Stimulated activated CD8-positive, alpha-beta memory T cell treated with anti-CD3 and anti-CD28 coated beads, Interleukin-12 subunit alpha, Interleukin-12 subunit beta, amount 100 ng/mL, for 4 hours (primary cell): ENCODE results near the gene ASCL2.

Experiments used
- DNase-seq: peaks from one replicate; pipeline ENCODE4 v3.0.0-alpha.2; 2020; ENCODE audit warnings: low read depth

Gene ASCL2, protein sequence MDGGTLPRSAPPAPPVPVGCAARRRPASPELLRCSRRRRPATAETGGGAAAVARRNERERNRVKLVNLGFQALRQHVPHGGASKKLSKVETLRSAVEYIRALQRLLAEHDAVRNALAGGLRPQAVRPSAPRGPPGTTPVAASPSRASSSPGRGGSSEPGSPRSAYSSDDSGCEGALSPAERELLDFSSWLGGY

DNA sequence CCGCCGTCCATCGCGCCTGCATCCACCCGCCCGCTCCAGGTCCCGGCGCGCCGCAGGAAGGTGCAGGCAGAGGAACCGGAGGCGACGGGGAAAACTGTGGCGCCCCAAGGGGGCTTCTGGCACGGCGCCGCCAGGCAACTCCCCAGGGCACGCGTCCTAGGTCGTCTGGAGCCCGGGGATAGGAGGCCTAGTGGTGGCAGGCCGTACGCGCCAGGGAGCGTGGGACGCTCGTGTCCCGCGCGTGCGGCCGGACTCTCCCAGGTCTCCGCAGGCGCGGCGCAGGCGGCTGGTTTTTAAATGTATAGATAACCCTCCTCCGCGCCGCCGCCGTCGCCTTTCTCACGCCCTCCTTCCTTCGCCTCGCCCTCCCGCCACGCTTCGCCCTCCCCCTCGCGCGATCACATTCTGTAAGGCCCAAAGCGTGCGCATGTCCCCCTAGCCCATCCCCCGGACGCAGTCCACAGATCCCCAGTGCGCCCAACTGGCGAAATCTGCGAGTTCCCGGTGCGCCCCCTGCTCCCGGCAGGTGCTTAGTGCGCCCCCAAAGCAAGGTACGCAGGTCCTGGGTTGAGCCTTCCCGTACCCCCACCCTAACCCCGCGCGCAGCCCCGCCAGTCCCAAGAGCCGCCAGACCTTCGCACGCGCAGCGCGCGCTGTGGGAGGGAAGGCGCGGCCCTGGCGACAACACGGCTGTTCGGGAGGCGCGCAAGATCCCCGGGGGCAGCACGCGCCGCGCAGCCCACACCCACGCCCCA lies at the start of gene ASCL2:
Gene ASCL2 (minus strand): TSS at position 267 of the 755 bp plus-strand sequence. CDS start 256 bp downstream, at position 11.
- DNase-seq: no peak

DNA sequence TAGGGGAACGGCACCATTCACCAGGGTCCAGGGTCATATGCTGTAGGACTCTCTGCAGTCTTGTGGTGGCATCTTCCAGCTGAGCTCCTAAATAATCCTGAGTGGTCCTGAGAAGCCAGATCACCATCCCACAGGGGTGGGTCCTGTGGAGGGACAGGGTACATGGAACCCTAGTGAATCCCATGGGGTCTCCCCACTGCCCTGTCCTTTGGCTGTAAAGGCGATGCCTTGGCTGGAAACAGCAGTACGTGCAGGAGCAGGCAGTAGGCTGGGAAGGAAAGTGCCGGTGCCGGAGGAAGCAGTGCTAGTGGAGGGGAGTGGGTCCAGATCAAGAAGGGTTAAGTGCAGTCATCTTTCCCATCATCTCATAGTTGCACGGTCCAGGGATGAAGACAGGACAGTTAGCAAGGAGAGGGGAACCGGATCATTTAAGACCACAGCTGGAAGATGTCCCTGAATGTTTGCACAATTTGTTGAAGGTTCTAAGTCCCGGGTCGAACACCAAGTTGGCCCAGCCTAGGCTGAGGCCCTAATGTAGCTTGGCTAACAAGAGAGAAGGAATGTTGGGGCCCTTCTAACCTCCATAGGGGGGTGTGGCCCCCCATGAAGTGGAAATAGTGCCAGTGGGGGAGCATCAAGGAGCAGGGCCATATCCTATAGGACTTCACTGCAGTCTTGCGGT lies 49.5 kb upstream of the ASCL2 start:
- no peak for DNase-seq

DNA sequence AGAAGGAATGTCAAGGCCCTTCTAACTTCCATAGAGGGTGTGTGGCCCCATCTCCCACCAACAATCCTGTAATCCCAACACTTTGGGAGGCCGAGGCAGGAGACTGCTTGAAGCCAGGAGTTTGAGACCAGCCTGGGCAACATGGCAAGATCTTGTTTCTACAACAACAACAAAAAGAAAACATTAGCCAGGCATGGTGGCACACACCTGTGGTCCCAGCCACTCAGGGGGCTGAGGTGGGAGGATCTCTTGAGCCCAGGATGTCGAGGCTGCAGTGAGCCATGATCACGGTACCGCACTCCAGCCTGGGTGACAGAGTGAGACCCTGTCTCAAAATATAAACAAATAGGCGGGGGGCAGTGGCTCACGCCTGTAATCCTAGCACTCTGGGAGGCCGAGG lies 48.3 kb upstream of the ASCL2 start:
- DNase-seq: no peak

DNA sequence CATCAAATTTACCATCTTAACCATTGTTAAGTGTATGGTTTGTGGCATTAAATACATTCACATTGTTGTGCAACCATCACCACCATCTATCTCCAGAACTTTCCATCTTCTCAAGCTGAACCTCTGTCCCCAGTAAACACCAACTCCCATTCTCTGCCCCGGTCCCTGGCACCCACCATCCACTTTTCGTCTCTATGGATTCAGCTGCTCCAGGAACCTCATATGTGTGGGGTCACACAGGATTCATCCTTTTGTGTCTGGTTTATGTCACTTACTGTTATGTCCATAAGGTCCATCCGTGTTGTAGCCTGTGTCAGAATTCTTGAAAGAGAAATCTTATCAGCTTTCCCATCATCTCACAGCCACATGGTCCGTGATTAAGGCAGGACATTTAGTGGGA lies 47.7 kb upstream of the ASCL2 start:
- no peak for DNase-seq

DNA sequence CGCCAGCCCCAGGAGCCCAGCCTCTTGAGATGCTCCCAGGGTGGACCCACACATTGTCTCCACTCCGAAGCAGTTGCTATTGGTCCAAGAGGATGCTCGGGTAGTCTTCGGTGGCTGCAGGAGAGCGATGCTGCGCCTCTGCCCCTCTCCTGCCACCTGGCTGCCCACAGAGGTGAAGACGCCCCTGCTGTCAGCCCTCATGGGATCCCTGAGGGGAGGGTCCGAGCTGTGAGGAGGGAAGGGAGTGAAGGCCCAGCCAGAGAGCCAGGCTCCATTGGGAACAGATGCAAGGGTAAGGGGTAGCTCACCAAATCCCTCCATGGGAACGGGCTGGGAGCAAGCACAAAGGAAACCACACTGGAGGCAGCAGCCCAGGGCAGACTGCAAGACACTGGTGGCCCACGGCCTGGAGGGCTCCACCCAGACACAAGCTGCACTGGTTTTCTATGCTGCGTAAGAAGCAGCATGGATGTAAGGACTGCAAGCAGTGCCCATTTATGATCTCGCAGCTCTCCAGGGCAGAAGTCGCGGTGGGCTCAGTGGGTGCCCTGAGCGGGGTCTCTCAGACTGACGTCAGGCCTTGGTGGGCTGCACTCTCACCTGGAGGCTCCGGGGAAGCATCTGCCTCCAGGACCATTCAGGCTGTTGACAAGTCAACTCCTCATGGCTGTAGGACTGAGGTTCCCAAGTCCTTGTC lies 47.1 kb upstream of the ASCL2 start:
- DNase-seq: no peak

DNA sequence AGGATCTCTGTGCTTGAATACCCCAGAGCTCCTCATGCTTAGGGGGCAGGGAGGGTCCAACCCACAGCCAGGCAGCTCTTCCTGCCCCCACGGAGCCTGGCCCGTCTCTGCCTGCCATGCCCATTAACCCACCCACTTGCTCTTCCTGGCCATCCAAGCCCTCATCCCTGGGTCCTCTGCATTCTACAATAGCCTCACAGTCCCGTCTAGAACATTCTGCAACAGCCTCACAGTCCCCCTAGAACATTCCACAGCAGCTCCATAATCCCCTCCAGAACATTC lies 46.5 kb upstream of the ASCL2 start:
- no peak for DNase-seq

DNA sequence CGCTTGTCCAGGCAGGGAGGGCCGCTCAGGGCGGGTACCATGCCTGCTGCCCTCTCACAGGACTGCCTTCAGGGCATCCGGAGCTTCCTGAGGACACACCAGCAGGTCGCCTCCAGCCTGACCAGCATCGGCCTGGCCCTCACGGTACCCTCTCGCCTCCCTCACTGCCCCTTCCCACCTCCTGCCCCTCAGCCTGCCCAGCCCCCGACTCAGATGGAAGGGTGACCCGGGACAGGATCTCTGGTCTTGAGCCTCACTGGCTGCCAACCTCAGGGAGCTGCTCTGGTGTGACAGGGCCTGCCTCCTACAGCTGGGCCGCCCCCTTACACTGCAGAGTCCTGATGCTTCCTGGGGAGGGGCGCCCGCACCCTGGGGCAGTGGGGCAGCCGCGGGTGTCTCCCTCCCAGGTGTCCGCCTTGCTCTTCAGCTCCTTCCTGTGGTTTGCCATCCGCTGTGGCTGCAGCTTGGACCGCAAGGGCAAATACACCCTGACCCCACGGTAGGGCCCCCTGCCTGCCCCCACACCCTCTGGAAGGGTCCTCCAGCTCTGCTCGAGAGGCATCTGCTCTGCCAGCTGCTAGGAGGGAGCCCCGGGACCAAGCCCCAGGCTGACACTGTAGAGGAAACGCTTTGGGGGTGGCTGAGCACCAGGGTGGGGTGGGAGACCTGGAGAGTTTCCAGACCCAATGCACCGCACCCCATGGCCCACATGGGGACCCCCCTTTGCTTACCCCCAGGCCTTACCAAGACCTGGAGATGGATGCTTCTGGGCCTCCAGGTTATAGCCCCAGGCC lies 46.0 kb upstream of the ASCL2 start:
- DNase-seq: no peak

DNA sequence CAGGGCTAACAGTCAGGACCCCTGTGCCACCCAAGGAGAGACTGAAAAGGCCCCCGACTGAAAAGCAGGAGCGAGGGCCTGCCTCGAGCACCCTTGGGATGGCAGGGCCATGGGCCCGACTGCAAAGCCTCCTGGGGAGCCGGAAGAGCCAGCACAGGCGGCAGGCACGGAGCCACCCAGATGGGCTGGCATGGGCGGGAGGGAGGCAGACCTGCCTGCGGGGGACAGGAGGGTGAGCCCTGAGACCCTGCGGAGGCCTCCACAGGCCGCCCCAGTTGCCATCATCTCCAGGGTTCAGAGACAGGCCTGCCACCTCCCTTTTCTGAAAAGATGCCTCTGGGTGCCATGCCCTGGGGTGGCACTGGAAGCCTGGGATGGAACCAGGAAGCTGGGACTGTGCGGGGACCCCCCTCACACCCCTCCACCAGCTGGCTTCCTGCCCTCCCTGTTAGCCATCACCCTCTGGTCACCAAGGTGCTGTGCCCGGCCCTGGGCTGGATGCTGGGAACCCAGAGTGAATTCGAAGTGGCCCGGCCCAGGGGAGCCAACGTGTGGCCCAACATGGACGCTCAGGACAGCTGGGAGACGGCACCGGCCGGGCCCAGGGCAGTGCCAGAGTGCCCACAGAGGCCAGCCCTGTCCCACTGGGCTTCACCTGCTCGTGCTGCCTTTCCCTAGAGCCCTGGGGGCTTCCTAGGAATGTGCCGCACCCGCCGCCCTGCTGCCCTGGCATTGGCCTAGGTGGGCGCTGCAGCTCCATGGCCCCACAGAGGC lies 45.2 kb upstream of the ASCL2 start:
- DNase-seq: no peak

DNA sequence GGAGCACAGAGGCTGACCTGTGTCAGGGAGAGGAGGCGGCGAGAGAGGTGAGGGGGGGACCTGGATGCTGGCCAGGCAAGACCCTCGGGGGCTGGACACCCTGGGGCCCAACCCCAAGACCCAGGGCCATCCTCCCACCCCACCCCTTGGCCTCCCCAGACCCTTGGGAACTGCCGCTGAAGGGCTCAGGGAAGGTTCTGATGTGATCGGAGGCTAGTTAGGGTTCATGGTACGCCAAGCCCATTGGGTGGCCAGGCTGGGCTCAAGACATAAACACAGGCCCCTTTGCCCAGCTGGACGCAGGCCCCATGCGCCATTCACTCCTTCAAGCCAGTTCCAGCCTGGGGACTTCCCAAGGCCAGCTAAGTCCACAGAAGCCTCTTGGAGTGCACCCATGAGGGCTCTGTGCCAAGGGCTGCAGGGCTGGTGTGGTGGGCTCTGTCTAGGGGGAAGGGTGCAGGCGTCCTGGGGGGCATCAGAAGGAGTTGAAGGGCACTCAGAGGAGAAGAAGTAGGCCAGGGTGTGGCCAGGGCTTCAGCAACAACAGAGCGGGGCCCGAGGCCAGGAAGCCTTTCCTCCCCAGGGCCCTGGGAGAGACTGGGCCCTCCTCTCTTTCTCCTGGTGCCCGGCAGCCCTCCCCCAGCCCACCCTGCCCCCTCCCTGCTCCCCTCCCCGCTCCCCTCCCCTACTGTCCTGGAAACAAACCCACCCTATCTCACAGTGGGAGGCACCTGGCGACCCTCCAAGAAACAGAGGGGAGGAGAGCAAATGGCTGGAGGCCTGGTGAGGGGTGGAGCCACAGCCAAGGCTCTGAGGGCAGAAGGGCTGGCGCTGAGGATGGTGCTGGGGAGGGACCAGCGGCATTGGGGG lies 44.4 kb upstream of the ASCL2 start:
- DNase-seq: no peak

DNA sequence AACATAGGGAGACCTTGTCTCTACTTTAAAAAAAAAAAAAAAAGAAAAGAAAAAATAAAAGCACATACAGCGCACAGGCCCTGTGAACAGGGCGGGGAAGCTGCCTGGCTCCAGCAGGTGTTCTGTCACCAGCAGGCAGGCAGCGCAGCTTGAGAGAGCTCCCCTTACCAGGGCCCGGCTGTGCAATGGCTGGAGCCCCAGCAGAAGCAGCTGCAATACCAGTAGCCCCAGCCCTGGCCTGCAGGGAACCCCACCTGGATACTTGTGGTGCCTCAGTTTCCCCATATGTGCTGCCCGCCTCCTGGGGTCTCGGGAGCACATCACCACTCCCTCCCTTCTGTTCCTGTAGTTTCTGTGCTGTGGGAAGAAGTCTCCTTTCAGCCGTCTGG lies 43.7 kb upstream of the ASCL2 start:
- no peak for DNase-seq

DNA sequence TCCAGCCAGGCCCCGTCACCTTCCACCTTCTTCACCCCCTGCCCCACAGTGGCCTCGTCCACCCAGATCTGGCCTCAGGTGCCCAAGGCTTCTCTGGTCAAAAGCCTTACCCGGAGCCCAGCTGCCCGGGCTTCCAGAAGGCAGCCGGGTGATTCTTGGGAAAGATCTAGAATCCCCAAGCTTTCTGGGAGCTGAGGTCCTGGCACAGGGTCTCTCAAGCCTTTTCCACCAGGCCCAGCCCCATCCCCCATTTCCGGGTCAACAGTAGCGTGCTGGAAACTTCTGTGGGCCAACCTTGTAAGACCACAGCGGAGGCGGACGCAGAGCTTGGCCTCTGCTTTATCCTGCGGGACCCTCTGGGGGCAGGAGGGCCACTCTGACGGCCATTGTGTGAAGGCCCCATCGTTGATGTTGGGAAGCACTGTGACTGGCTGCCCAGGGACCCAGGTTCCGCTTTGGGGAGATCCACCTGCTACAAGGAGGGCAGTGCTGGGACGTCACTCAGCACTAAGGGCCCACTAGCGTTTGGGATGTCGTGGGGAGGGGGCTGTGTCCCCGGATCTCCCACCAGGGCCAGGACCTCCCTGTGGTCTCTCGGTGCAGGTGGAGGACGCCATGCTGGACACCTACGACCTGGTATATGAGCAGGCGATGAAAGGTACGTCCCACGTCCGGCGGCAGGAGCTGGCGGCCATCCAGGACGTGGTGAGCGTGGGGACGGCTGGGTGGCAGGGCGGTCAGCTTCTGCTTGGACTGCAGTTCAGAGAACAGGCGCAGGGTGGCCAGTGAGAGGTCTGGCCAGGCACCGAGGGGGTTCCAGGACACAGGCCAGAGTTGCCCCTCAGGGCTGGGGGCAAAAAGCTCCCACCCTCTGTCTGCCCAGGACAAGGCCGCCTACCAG lies 42.9 kb upstream of the ASCL2 start:
- DNase-seq: no peak

DNA sequence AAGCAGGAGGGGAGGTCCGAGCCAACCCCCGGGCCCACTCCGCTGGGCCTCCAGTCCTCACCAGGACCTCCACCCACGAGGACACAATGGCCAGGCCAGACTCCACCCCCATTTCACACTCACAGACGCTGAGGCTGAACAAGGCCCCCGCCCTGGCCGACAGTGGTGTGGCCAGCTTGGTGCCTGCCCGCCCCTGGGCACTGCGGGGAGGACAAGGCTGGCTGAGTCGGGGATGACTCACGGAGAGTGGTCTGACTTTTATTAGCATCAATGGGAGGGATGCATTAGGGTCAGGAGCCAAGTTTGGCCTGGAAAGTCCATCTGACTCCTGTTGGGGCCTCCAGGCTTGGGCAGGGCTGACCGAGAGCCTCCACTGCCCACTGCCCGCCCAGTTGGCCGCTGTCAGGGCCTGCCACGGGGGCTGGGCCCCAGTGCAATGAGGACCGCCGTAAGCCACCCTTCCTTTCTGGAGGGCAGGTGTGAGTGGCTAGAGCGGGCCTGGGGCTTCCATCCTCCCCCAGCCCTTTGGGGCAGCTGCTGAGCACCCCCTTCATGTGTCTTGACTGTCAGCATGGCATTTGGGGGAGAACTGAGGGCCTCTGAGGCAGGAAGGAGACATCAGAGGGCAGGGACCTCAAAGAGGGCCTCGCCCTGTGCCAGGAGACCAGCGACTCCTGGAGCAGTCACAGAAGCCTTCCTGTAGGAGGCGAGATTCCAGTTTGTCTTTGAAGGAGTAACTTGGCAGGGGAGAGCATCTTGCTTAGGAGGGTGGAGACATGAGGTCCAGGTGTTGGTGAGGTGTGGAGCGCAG lies 42.0 kb upstream of the ASCL2 start:
- DNase-seq: no peak

DNA sequence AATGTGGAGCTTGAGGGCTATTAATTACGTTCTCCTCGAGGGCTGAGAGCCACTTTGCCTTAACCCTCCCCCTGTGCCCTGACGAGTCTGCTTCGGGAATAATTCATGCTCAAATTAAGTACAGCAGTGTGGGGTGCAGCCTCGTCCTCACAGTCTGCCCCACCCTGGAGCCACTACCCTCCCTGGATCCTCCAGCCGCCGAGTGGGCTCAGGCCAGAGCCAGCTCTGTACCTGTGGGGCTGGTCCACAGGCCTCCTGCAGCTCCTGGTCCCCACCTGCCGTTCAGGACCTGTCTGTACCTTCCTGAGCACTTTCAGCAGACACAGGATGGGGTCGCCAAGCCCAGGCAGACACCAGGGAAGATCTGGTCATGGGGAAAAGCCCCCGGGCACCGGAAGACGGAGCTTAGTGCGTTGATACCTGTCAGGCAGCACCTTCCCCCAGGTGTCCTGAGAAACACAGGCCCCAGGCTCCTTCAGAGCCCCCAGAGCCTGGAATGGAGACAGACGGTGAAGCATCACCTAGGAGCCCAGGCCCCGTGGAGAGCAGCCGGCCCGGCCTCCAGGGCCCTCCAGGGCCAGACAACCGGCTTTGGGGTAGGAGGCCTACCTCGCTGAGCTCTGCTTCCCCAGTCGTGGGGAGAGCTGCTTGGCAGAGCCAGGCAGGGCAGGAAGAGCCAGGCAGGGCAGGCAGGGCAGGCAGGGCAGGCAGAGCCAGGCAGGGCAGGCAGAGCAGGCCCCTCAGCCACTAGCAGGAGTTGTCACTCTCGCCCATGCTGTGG lies 41.2 kb upstream of the ASCL2 start:
- DNase-seq: no peak

DNA sequence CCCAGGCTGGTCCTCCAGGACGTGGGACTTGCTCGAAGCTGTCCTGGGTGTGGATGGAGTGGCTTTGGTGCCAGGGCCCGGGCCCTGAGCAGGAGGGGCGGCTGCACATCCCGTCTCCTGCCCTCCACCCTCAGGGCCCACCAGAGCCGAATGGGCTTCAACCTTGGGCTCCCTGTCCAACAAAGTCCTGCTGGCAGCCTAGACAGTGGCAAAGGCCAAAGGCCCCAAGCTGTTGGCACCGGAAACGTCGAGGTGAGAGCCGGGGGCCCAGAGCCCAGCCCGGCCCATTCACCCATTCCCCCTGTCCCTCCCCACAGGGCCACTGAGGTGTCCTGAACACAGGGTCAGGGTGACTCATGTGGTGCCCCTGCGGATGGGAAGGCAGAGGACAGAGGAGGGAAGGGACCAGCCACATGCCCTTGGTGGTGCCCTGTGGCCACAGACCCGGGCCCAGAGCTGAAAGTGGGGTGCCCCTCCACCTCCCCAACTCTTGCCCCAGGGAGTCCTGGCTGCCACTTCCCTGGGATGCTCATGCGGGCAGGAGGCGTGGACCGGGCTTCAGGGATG lies 40.5 kb upstream of the ASCL2 start:
- DNase-seq: no peak

DNA sequence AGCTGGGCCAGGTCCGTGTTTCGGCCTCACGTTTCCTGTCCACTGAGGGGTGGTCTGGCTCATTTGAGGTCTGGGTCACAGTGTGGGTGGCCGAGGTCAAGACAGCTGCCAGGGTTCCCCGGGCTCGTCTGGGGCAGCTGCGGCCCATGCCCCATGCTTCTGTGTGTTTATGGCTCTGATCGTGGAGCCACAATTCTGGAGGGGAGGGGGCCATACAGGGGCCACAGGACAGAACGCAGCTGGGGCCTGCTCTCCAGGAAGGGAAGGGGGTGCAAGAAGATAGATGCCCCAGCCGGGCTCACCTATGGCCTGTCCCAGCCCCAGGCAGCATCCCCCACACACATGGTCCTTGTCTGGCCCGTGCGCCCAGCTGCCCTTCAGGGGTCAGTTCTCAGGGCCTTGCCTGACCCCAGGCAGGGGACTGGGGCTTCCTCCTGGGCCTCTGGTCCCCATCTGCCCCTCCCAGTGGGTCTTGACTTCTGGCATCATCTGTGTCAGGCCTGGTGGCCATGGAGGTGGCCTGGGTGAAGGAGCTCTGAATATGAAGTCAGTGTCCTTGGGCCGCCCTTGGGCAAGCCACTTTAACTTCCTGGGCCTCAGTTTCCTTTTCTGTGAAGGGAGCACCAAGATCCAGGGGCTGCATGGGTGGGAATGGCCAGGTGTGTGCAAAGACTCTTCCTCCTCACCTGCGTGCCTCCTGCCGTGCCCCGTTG lies 39.8 kb upstream of the ASCL2 start:
- no peak for DNase-seq

DNA sequence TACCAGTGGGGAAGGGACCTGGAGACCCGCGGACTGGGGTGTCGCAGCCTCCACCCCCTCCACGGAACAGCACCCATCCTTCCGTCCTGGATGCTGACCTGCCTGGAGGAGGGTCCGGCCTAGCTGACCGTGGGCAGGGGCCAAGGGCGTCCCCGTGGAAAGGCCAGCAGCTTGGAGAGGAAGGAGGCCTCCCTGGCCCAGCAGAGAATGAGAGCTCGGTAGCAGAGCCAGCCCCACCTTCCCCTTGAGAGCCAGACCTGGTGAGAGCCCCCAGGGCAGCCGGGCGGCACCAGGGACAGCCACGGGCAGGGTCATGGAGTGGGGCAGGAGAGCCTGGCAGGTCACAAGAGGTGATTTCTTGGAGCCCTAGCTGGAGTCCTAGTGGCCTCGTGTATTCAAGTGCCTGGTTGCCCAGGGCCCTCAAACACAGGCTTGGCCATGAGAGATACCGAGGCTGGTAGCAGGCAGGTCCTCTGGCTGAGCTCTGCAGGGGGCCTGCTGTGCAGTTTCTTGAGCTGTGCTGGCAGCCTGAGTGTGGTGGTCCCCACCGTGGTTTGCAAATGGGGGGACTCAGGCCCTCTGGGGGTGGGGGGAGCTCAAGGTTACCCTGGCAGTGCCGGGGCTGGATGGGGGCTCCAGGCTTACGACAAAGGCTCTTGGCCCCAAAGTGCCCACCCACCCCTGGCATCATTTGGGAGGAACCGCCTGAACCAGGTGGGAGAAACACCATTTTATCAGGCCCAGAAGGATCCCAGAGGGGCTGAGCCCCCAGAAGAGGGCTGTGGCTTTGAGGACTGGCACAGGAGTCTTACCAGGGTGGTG lies 39.1 kb upstream of the ASCL2 start:
- no peak for DNase-seq
